Breast epithelium (tissue), 3 donors: Measurements from ENCODE around the gene PPP6R3.

ENCODE experiments used
- CTCF ChIP-seq, 3 donors: fragments of 450-650 bp; IDR thresholded peaks; one replicate each; pipeline ENCODE4 v1.5.1; 2016 to 2017; ENCODE audit warnings: antibody characterized with exemption in 3 of 3, mild to moderate bottlenecking in 3 of 3, moderate library complexity in 3 of 3
- POLR2A ChIP-seq: fragments of 450-650 bp; IDR thresholded peaks from one replicate; pipeline ENCODE4 v1.6.1; 2016; ENCODE audit warnings: antibody characterized with exemption, mild to moderate bottlenecking, moderate library complexity

GRCh38 chr11:68560216-68560615 lies 99.7 kb downstream of the PPP6R3 start:
- TF ChIP-seq POLR2A = no peak
- no peak for TF ChIP-seq CTCF (IDR thresholded peaks at IDR 0.05)
